Panc1 (cell line): ENCODE data around the gene GCFC2. TPM values are rescaled to one million over a fixed set of nuclear protein-coding genes. Genes with fewer than 3 reads are reported as not detected.

Experiments
- ATAC-seq: fragments of 200-7000 bp; cut with Tn5 transposase; 2 replicates; pipeline ENCODE4 v1.9.1; 2020; ENCODE audit warnings: mild to moderate bottlenecking, moderate library complexity
- BruUV-seq: library from RNA; stranded (reverse); fragments of 400-500 nt; replicated peaks from 2 replicates; lab custom pipeline; 2021; lab: Mats Ljungman, UMichigan
- CTCF ChIA-PET: fragments of 300-600 bp; sonication (Branson Sonifier 250); formaldehyde crosslinking; loops from one replicate; lab custom pipeline; 2022; ENCODE audit warnings: antibody characterized with exemption; lab: Charles Lee
- POLR2A ChIA-PET: fragments of 300-600 bp; sonication (Branson Sonifier 250); formaldehyde crosslinking; loops from one replicate; lab custom pipeline; 2022; ENCODE audit warnings: antibody characterized with exemption; lab: Charles Lee
- DNase-seq: peaks from one replicate; pipeline ENCODE4 v3.0.0-alpha.2; 2010; ENCODE audit warnings: low read depth, low spot score
- H3K27ac ChIP-seq: 2 replicates; pipeline ENCODE4 v1.5.1; 2011; ENCODE audit warnings: mild to moderate bottlenecking, low read length, inconsistent platforms
- H3K27me3 ChIP-seq: fragments of 200-500 bp; sonication (Bioruptor generic); 2 replicates; pipeline ENCODE4 v1.6.0; 2014; ENCODE audit warnings: low read length, inconsistent platforms; ENCODE audit not compliant: control insufficient read depth, insufficient read depth
- H3K36me3 ChIP-seq: fragments of 200-500 bp; sonication (Bioruptor generic); 2 replicates; pipeline ENCODE4 v1.5.1; 2014; ENCODE audit warnings: inconsistent platforms, mild to moderate bottlenecking, low read length, moderate library complexity; ENCODE audit not compliant: control insufficient read depth, insufficient read depth
- H3K4me1 ChIP-seq: 2 replicates; pipeline ENCODE4 v1.5.1; 2011; ENCODE audit warnings: inconsistent platforms, mild to moderate bottlenecking, low read length, moderate library complexity; ENCODE audit not compliant: control insufficient read depth, insufficient read depth
- H3K4me3 ChIP-seq, 2 experiments: 2 replicates each; pipeline ENCODE4 v1.5.1; 2011 to 2012; ENCODE audit warnings: low read depth in 2 of 2, low read length in 2 of 2, mild to moderate bottlenecking in 2 of 2, inconsistent platforms in 1 of 2, moderate library complexity in 1 of 2
- H3K9me3 ChIP-seq: fragments of 200-500 bp; sonication (Bioruptor generic); 2 replicates; pipeline ENCODE4 v1.5.1; 2014; ENCODE audit warnings: low read depth, mild to moderate bottlenecking, inconsistent platforms, low read length, moderate library complexity; ENCODE audit not compliant: control insufficient read depth, insufficient read depth
- CTCF ChIP-seq: fragments of 450-650 bp; IDR thresholded peaks from 2 replicates; pipeline ENCODE4 v1.5.1; 2017; ENCODE audit warnings: mild to moderate bottlenecking
- POLR2AphosphoS5 ChIP-seq: IDR thresholded peaks from 2 replicates; pipeline ENCODE4 v1.6.1; 2012; ENCODE audit warnings: mild to moderate bottlenecking, low read depth, low read length, moderate library complexity
- REST ChIP-seq, 2 experiments: IDR thresholded peaks; 2 replicates each; pipeline ENCODE4 v1.6.1; 2011 to 2012; ENCODE audit warnings: low read depth in 2 of 2, control low read depth in 1 of 2, low read length in 1 of 2, mild to moderate bottlenecking in 1 of 2, moderate library complexity in 1 of 2; ENCODE audit not compliant: insufficient read depth in 1 of 2
- SIN3A ChIP-seq: IDR thresholded peaks from 2 replicates; pipeline ENCODE4 v1.6.1; 2012; ENCODE audit warnings: low read depth, mild to moderate bottlenecking, low read length, moderate library complexity, borderline replicate concordance; ENCODE audit not compliant: insufficient read depth
- TCF7L2 ChIP-seq: IDR thresholded peaks from 2 replicates; pipeline ENCODE4 v1.6.1; 2011; ENCODE audit warnings: mild to moderate bottlenecking, low read depth, low read length, inconsistent platforms
- in situ Hi-C: cut with HindIII; loops from 2 replicates; pipeline ENCODE4 v1.10.0; 2016; ENCODE audit warnings: low sequenced_read_pairs, low pct_unique_long_range_greater_than_20kb
- intact Hi-C: fragments of 100-400 bp; cut with micrococcal nuclease; formaldehyde crosslinking; loops from one replicate; pipeline ENCODE4 v1.10.0; 2022; ENCODE audit not compliant: unreplicated experiment
- total RNA-seq: library from RNA; stranded (reverse); gene quantifications from one replicate; pipeline ENCODE4 v1.2.1, GENCODE V29; 2021; ENCODE audit not compliant: unreplicated experiment

GCFC2 gene
- total RNA-seq, 1 experiment from 2014 or later: 26.3 TPM

DNA sequence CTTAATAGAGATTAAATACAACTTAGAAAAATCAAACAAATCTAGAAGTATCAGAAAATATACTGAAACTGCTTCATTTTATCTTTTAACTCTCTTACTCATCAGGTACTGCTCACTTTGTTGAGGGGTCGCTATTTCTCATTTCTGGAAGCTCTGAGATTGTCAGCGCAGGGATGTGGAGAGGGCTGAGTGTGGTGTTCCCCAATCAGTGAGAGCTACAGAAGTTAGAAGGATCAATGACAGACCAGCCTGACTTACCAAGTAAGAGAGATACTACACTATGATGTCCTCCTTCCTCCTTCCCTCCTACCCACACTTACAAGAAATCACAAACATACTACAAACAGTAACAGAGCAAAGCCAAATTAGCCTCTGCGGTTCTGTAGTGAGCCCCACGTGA is 8.1 kb downstream of the GCFC2 start:
- ChIA-PET POLR2A (no interaction called here), CTCF (no interaction called here)
- in situ Hi-C loops: no loop called here
- ATAC-seq (no peak), DNase-seq (no peak)
- no TSS peak for BruUV-seq
- H3K27ac ChIP-seq: no peak overlapping the region
- H3K27me3 ChIP-seq: no peaks in the 10 kb centered on the region
- no peaks in the 10 kb centered on the region for H3K4me1 ChIP-seq
- H3K9me3 ChIP-seq: no peaks in the 10 kb centered on the region
- H3K4me3 ChIP-seq: no peak overlapping the region
- TF ChIP-seq TCF7L2: no peak
- no peak for TF ChIP-seq CTCF
- no peak for TF ChIP-seq POLR2AphosphoS5
- no peak for TF ChIP-seq REST (IDR thresholded peaks at IDR 0.05; ENCODE audit: insufficient read depth in 1 of 2, low read depth in 2 of 2, low read length in 1 of 2)
- no peak for TF ChIP-seq SIN3A
- peaks cover 19% of the 10 kb centered on the region for H3K36me3 ChIP-seq
- intact Hi-C loops: no loop called here

GRCh38 chr2:75698918-75699317 is 11.8 kb downstream of the GCFC2 start:
- no peak for ATAC-seq
- Histone ChIP-seq H3K27ac (no peak overlapping the region), H3K27me3 (no peaks in the 10 kb centered on the region), H3K4me3 (no peak overlapping the region), H3K36me3 (peaks cover 23% of the 10 kb centered on the region), H3K4me1 (no peaks in the 10 kb centered on the region), H3K9me3 (no peaks in the 10 kb centered on the region)
- ChIA-PET CTCF (no interaction called here), POLR2A (no interaction called here)
- in situ Hi-C loops: no loop called here
- BruUV-seq: no TSS peak
- intact Hi-C loops: no loop called here
- TF ChIP-seq CTCF (no peak), TCF7L2 (no peak), POLR2AphosphoS5 (no peak), SIN3A (no peak), REST (IDR thresholded peaks at IDR 0.05; ENCODE audit: insufficient read depth in 1 of 2, low read depth in 2 of 2, low read length in 1 of 2) (no peak)
- DNase-seq: no peak
